Measurements from ENCODE around the gene SLC1A2. TPM values are rescaled to one million over a fixed set of nuclear protein-coding genes. Genes with fewer than 3 reads are reported as not detected.

SLC1A2 gene
- total RNA-seq, 1 experiment from 2014 or later, result 0.50 TPM

GRCh38 chr11:35337914-35338305 is 81.4 kb downstream of the SLC1A2 start:
- H3K27ac Mint-ChIP-seq, result no peak overlapping the region
- no peak for ATAC-seq
- no peaks in the 10 kb centered on the region; the same call in 1 of the 2 replicates for H3K36me3 Mint-ChIP-seq
- peaks cover 14% of the 10 kb centered on the region for H3K27me3 Mint-ChIP-seq (ENCODE audit: low read depth)
- peaks cover 7% of the 10 kb centered on the region for H3K9me3 Mint-ChIP-seq
- no peak for DNase-seq (ENCODE audit: low spot score)
- POLR2A ChIA-PET, result no interaction called here
- TF ChIP-seq CREM (CRISPR knock-in tag; IDR thresholded peaks at IDR 0.05) (no peak), ETV6 (CRISPR knock-in tag; IDR thresholded peaks at IDR 0.05) (no peak), MYBL2 (CRISPR knock-in tag; IDR thresholded peaks at IDR 0.05) (no peak), TCF7 (CRISPR knock-in tag; IDR thresholded peaks at IDR 0.05; ENCODE audit: low read depth) (no peak), ELF4 (CRISPR knock-in tag; IDR thresholded peaks at IDR 0.05; ENCODE audit: low read depth) (no peak), PREB (CRISPR knock-in tag; IDR thresholded peaks at IDR 0.05; ENCODE audit: borderline replicate concordance) (no peak)
- H3K4me1 Mint-ChIP-seq, result no peaks in the 10 kb centered on the region
- CTCF ChIA-PET, result interaction anchor here (0.8 kb wide), 1 partner anchor 65 kb away, joined by 3 read pairs; no protein-coding TSS in a partner anchor
- H3K4me3 Mint-ChIP-seq, result no peak overlapping the region

GRCh38 chr11:35337136-35337913 is 82.0 kb downstream of the SLC1A2 start:
- TF ChIP-seq IRF1 (CRISPR knock-in tag; IDR thresholded peaks at IDR 0.05) (no peak), E2F1 (CRISPR knock-in tag; IDR thresholded peaks at IDR 0.05) (no peak), ZNF263 (CRISPR knock-in tag; IDR thresholded peaks at IDR 0.05; ENCODE audit: low read depth) (no peak), GRHL2 (CRISPR knock-in tag; IDR thresholded peaks at IDR 0.05; ENCODE audit: insufficient replicate concordance, severe bottlenecking) (no peak), EMX1 (CRISPR knock-in tag; IDR thresholded peaks at IDR 0.05) (no peak), ERG (CRISPR knock-in tag; IDR thresholded peaks at IDR 0.05) (no peak), NR3C1 (CRISPR knock-in tag; conservative IDR thresholded peaks at IDR 0.05; ENCODE audit: low read depth) (no peak), ZNF281 (CRISPR knock-in tag; IDR thresholded peaks at IDR 0.05) (no peak), ZNF423 (CRISPR knock-in tag; IDR thresholded peaks at IDR 0.05) (no peak), ZNF121 (CRISPR knock-in tag; IDR thresholded peaks at IDR 0.05) (no peak), GABPB1 (CRISPR knock-in tag; IDR thresholded peaks at IDR 0.05) (no peak), ZNF416 (CRISPR knock-in tag; IDR thresholded peaks at IDR 0.05) (no peak), NR2C2 (CRISPR knock-in tag; IDR thresholded peaks at IDR 0.05) (no peak), TEAD4 (CRISPR knock-in tag; IDR thresholded peaks at IDR 0.05) (no peak), USF1 (CRISPR knock-in tag; IDR thresholded peaks at IDR 0.05) (no peak), CBFB (CRISPR knock-in tag; IDR thresholded peaks at IDR 0.05; ENCODE audit: low read depth) (no peak), ZNF138 (CRISPR knock-in tag; conservative IDR thresholded peaks at IDR 0.05) (no peak), PREB (CRISPR knock-in tag; IDR thresholded peaks at IDR 0.05; ENCODE audit: borderline replicate concordance) (no peak), ATF6 (CRISPR knock-in tag; IDR thresholded peaks at IDR 0.05) (no peak)
- ChIA-PET CTCF (no interaction called here), POLR2A (no interaction called here)
- DNase-seq (ENCODE audit: low spot score) (no peak), ATAC-seq (no peak)
- Mint-ChIP-seq H3K27ac (no peak overlapping the region), H3K36me3 (peaks cover 5% of the 10 kb centered on the region; the same call in 1 of the 2 replicates), H3K4me3 (no peak overlapping the region), H3K9me3 (peaks cover 13% of the 10 kb centered on the region), H3K27me3 (ENCODE audit: low read depth) (peaks cover 20% of the 10 kb centered on the region), H3K4me1 (no peaks in the 10 kb centered on the region)
